ENCODE measurements around the gene POLR2J.

Gene POLR2J

DNA sequence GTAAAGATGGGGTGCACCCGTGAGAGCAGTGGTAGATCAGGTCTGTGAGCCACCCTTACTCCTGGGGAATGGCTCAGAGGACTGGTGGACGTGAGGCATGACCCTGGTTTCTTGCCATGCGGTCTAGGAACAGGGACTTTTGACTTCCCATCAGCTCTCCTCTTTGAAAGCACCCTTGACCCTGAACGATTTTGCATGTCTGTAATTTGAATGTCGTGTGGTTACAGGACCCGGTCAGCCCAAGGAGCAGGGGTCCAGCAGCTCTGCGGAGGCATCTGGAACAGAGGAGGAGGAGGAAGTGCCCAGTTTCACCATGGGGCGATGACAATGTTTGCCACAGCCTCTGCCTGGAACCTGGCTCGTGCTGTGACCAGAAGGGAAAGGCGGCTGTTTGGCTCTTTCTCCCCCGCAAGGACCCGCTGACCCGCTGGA is 53.9 kb downstream of the POLR2J start:
- no peak for TF ChIP-seq CTCF (IDR thresholded peaks at IDR 0.05)

DNA sequence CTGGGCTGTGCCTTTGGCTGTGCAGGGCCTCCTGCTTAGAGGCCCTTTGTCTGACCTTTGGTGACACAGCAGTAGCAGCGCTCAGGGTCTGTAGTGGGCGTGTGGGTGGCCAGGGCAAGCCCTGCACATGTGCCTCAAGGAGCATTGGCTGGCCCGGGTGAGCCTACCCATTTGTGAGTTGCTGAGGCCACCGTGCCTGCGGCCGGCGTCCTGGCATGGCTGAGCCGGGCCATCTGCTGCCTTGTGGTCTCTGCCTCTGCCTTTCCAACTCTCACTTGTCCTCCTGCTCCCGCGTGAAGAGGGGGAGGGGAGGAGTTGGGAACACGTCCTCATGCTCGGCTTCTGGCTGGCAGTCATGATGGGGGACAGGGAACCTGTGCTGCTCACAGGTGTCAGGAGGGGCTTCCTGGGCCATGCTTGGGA is 54.6 kb downstream of the POLR2J start:
- TF ChIP-seq CTCF (IDR thresholded peaks at IDR 0.05): no peak

Data from LNCAP (cell line).